ENCODE measurements around the gene CA5A. TPM values are rescaled to one million over a fixed set of nuclear protein-coding genes. Genes with fewer than 3 reads are reported as not detected.

CA5A gene
- total and polyA plus RNA-seq, 2 of the 13 experiments (the other 11 are each of a cell fraction or from before 2014, with no cell fraction given), result 66.8 to 106 TPM

- TF ChIP-seq PAXIP1 (CRISPR knock-in tag; conservative IDR thresholded peaks at IDR 0.05) (peak; percentile 69), CTCF (CRISPR knock-in tag; IDR thresholded peaks at IDR 0.05) (peak; percentile 23; the same call in 1 of the 2 replicates), NFIB (CRISPR knock-in tag; IDR thresholded peaks at IDR 0.05; ENCODE audit: borderline replicate concordance) (no peak), ZNF18 (CRISPR knock-in tag; IDR thresholded peaks at IDR 0.05; ENCODE audit: insufficient replicate concordance) (no peak), ZBTB46 (CRISPR knock-in tag; IDR thresholded peaks at IDR 0.05; ENCODE audit: borderline replicate concordance) (no peak), ZNF232 (CRISPR knock-in tag; IDR thresholded peaks at IDR 0.05; ENCODE audit: borderline replicate concordance) (peak; percentile 35; the same call in 1 of the 2 replicates), NFYC (CRISPR knock-in tag; IDR thresholded peaks at IDR 0.05) (no peak), ATF7 (IDR thresholded peaks at IDR 0.05) (no peak), ATF7 (CRISPR knock-in tag; IDR thresholded peaks at IDR 0.05) (no peak), ZNF180 (CRISPR knock-in tag; IDR thresholded peaks at IDR 0.05; ENCODE audit: borderline replicate concordance, low read depth) (no peak), IKZF5 (CRISPR knock-in tag; IDR thresholded peaks at IDR 0.05) (peak; percentile 86; the same call in 1 of the 2 replicates), ATF7-NPFF (CRISPR knock-in tag; IDR thresholded peaks at IDR 0.05; ENCODE audit: low read depth) (no peak), ZFP1 (CRISPR knock-in tag; IDR thresholded peaks at IDR 0.05) (no peak), FOXM1 (CRISPR knock-in tag; IDR thresholded peaks at IDR 0.05) (no peak), ZNF703 (CRISPR knock-in tag; IDR thresholded peaks at IDR 0.05; ENCODE audit: borderline replicate concordance) (no peak), ZNF691 (CRISPR knock-in tag; IDR thresholded peaks at IDR 0.05; ENCODE audit: borderline replicate concordance, low read depth) (peak; percentile 66; the same call in 1 of the 2 replicates), ZNF256 (CRISPR knock-in tag; conservative IDR thresholded peaks at IDR 0.05) (no peak; the same call in 1 of the 2 replicates)
These were observed 80.2 kb downstream of the CA5A start (continued) for GRCh38 chr16:87855852-87856715.
